Skin epidermis (tissue), 12 donors: ENCODE results near the gene EPHB2.
A peak's percentile ranks its signal among the peaks of the same experiment; 100 is the strongest.

ENCODE experiments used
- H3K27ac ChIP-seq, 21 experiments: fragments of 200-600 bp; sonication (generic) in 11 of 21; one replicate each; pipeline ENCODE4 v1.5.0; 2020; ENCODE audit warnings: mild to moderate bottlenecking in 3 of 21, inconsistent platforms in 2 of 21, moderate library complexity in 2 of 21
- H3K4me3 ChIP-seq, 7 experiments: fragments of 200-600 bp; sonication (generic) in 2 of 7; one replicate each; pipeline ENCODE4 v1.5.0; 2020; ENCODE audit warnings: inconsistent platforms in 2 of 7, mild to moderate bottlenecking in 2 of 7, moderate library complexity in 1 of 7

Gene EPHB2

GRCh38 chr1:22773981-22774832, 63.6 kb downstream of the EPHB2 start:
- H3K27ac ChIP-seq: peak overlapping the region in 4 of 21 experiments; percentile 4 to 52 (median 26)
- no peak overlapping the region for H3K4me3 ChIP-seq

GRCh38 chr1:22774833-22775182, 64.2 kb downstream of the EPHB2 start:
- Histone ChIP-seq H3K4me3 (no peak overlapping the region), H3K27ac (peak overlapping the region in 1 of 21 experiments; percentile 44)

DNA sequence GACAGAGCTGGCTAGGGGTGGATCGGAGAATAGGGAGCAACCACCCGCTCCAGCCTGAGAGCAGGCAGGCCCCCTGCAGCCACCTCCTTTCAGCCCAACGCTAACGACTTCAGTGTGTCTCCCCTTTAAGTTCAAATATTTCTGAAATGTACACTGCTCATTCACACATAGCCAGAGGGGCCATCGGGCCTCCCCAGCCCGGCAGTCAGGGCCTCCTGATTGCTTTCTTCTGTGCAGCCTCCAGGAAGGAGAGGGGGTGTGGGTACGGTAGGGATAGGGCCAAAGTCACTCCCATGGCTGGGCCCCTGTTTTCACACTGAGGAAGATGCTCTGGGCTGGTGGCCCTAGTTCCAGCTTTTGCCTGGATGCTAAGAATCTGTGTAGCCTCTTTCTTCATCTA, 64.8 kb downstream of the EPHB2 start:
- H3K4me3 ChIP-seq: no peak overlapping the region

DNA sequence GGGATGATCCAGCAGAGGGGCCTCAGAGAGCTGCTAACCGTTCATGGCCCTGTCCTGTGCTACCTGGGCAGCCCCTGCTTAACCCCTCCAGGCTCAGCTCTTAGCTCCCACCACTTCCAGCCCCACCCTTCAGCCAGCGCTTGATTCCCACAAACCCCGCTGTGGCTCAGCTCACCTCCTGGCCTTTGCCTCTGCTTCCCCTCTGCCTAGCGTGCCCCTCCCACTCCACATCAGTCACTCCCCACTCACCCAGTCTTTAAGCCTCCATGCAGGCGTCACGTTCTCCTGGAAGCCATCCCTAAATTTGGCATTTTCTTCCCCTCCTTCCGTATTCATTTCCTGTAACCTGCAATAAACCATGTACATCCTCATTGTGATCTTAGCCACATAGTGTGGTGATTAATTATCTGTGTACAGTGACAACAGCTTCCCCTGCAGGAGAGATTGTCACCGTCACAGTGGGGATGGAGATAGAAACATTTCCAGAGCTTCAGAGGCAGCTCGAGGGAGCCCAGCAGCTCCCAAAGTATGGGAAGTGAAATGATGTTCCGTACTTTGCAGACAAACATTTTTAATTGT, 65.5 kb downstream of the EPHB2 start:
- Histone ChIP-seq H3K27ac (no peak overlapping the region), H3K4me3 (no peak overlapping the region)

More for the DNA sequence above, 64.8 kb downstream of the EPHB2 start:
- no peak overlapping the region for H3K27ac ChIP-seq

GRCh38 chr1:22777388-22778057, 66.9 kb downstream of the EPHB2 start:
- Histone ChIP-seq H3K4me3 (no peak overlapping the region), H3K27ac (no peak overlapping the region)

- Histone ChIP-seq H3K4me3 (no peak overlapping the region), H3K27ac (no peak overlapping the region)
These were observed 67.8 kb downstream of the EPHB2 start for GRCh38 chr1:22778408-22778807.

DNA sequence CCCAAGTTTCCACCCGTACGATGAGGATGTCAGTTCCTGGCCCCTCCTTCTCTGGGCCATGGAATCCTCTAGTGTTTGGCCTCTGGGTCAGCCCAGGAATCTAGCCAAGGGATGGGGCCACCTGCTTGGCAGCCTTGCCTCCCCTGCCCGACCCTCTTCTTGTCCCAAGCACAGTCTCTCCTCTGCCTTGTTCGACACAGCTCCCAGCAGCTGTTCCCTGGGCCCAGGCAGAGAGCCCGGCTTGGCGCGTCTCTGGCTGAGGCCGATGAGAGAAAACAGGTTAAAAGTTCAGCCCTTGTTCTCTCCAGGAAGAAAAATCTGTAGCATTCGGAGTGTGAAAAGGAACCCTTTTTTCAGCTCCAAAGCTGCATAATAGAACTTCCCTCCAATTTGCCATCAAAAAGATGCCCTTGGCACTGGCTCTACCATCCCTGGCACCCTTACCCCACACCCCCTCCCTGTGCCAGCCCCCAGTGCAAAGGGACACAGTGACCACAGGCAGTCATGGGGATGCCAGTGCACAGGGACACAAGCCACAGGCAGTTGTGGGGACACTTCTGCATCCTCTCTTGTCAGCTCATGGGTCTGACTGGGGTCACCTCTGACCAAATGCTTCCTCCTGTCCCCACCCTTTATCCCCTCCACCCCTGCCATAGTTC, 68.4 kb downstream of the EPHB2 start:
- H3K27ac ChIP-seq: no peak overlapping the region

DNA sequence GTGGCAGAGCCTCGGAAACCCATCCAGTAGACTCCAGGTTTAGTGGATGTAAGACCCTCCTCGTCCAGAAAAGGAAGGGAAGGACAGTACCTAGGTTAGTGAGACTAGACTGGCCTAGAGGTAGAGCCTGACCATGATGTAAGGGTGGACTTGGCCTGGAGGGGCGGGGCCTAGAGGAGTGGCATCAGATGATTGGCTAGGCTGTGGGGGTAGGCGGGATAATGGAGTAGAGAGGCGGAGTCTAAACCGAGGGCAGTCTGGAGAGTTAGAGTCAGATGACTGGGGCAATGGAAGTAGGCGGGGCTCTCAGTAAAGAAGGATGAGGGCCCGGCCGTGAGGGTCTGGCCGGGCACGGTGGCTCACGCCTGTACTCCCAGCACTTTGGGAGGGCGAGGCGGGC, 70.1 kb downstream of the EPHB2 start:
- Histone ChIP-seq H3K4me3 (no peak overlapping the region), H3K27ac (no peak overlapping the region)

More for the DNA sequence above, 68.4 kb downstream of the EPHB2 start:
- no peak overlapping the region for H3K4me3 ChIP-seq

- no peak overlapping the region for H3K4me3 ChIP-seq
- H3K27ac ChIP-seq: no peak overlapping the region
These were observed 70.8 kb downstream of the EPHB2 start for GRCh38 chr1:22781483-22781882.

- no peak overlapping the region for H3K4me3 ChIP-seq
- H3K27ac ChIP-seq: no peak overlapping the region
These were observed 71.8 kb downstream of the EPHB2 start for GRCh38 chr1:22782406-22782805.

DNA sequence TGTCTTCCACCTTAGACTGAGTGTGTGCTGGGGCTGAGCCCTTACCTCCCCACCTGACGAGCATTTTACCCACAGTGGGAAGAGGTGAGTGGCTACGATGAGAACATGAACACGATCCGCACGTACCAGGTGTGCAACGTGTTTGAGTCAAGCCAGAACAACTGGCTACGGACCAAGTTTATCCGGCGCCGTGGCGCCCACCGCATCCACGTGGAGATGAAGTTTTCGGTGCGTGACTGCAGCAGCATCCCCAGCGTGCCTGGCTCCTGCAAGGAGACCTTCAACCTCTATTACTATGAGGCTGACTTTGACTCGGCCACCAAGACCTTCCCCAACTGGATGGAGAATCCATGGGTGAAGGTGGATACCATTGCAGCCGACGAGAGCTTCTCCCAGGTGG, 73.7 kb downstream of the EPHB2 start:
- H3K4me3 ChIP-seq: no peak overlapping the region
- no peak overlapping the region for H3K27ac ChIP-seq

GRCh38 chr1:22784737-22785136, 74.1 kb downstream of the EPHB2 start:
- Histone ChIP-seq H3K4me3 (no peak overlapping the region), H3K27ac (no peak overlapping the region)

GRCh38 chr1:22786101-22786500, 75.5 kb downstream of the EPHB2 start:
- no peak overlapping the region for H3K4me3 ChIP-seq
- no peak overlapping the region for H3K27ac ChIP-seq

- Histone ChIP-seq H3K4me3 (no peak overlapping the region), H3K27ac (no peak overlapping the region)
These were observed 76.3 kb downstream of the EPHB2 start for GRCh38 chr1:22786719-22787489.

GRCh38 chr1:22787636-22788035, 77.0 kb downstream of the EPHB2 start:
- no peak overlapping the region for H3K27ac ChIP-seq
- H3K4me3 ChIP-seq: no peak overlapping the region

GRCh38 chr1:22788254-22788661, 77.6 kb downstream of the EPHB2 start:
- Histone ChIP-seq H3K27ac (no peak overlapping the region), H3K4me3 (no peak overlapping the region)

GRCh38 chr1:22789356-22789994, 78.8 kb downstream of the EPHB2 start:
- no peak overlapping the region for H3K4me3 ChIP-seq

GRCh38 chr1:22790232-22791008, 79.8 kb downstream of the EPHB2 start:
- no peak overlapping the region for H3K4me3 ChIP-seq
- no peak overlapping the region for H3K27ac ChIP-seq

More at GRCh38 chr1:22789356-22789994, 78.8 kb downstream of the EPHB2 start:
- H3K27ac ChIP-seq: no peak overlapping the region
